ENCODE measurements around the gene GPR141.

GPR141 gene

GRCh38 chr7:37666026-37666799, 17.4 kb upstream of the GPR141 start:
- DNase-seq (ENCODE audit: low spot score in 2 of 2) = no peak
- H3K36me3 Mint-ChIP-seq (ENCODE audit: insufficient read depth) = peaks cover 1% of the 10 kb centered on the region
- no peak for ATAC-seq (replicated peaks; ENCODE audit: extremely low read depth, poor library complexity, severe bottlenecking)
- H3K4me3 Mint-ChIP-seq = no peak overlapping the region
- peaks cover 6% of the 10 kb centered on the region for H3K4me1 Mint-ChIP-seq
- peaks cover 12% of the 10 kb centered on the region for H3K27me3 Mint-ChIP-seq
- H3K9me3 Mint-ChIP-seq = no peaks in the 10 kb centered on the region
- H3K27ac Mint-ChIP-seq (ENCODE audit: low read depth) = no peak overlapping the region

DNA sequence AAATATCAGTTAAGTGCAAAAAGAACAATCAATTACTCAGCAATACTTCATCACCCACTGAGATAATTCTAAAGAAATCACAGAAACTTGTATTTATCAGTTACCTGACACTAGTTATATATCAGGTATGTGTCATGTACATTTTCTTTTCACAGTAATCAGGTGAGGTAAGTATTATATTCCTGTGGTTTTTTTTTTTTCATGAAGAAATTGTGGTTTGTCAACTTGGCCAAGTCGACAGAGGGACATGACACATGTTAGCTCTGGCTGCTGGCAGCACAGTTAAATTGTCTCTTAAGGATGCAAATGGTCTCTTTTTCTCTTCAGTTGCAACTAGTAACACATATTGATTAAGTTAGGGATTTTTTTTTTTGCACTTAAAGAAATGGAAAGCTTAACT, 13.7 kb upstream of the GPR141 start:
- H3K4me1 Mint-ChIP-seq = peaks cover 5% of the 10 kb centered on the region
- no peaks in the 10 kb centered on the region for H3K9me3 Mint-ChIP-seq
- H3K36me3 Mint-ChIP-seq (ENCODE audit: insufficient read depth) = no peaks in the 10 kb centered on the region
- ATAC-seq (replicated peaks; ENCODE audit: extremely low read depth, poor library complexity, severe bottlenecking) (peak; percentile 32), DNase-seq (ENCODE audit: low spot score in 2 of 2) (no peak)
- H3K27me3 Mint-ChIP-seq = peaks cover 7% of the 10 kb centered on the region
- H3K4me3 Mint-ChIP-seq = no peak overlapping the region
- H3K27ac Mint-ChIP-seq (ENCODE audit: low read depth) = no peak overlapping the region

DNA sequence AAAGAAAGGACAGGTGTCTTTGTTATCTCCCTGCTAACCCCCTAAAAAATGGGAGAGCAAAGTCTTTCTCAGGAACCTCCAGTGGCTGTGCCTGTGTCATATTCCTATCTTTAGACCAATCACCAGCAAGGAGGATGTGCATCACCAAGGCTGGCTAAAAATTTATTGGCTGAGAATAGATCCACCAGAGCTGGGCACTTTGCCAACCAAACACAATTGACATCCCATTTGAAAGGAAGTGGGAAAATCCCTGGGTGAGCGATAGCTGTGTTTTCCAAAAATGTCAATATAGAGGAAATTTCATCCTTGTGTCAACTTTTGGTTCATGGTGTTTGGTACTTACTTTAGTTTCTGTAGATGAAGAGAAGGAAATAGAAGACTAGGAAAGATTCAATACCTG, 13.1 kb upstream of the GPR141 start:
- peaks cover 1% of the 10 kb centered on the region for H3K27me3 Mint-ChIP-seq
- H3K4me3 Mint-ChIP-seq = no peak overlapping the region

DNA sequence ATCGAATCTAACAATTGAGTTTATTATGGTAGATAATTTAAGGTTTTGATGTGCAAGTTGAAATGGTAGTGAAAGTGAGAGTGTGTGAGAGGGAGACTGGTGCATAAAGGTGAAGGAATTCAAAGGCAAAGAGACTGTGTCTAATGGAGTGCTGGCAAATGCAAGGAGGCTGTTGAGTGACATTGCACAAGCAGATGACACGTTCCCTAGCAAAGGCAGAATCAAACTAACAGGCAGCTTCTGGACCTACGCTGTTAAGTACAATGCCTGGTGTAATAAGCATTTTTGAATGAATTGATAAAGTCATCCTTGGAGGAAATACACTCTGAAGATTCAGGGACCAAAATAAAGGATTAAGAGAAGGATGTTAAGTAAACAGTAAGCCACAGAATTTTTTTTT, 11.7 kb upstream of the GPR141 start:
- Mint-ChIP-seq H3K4me3 (no peak overlapping the region), H3K9me3 (no peaks in the 10 kb centered on the region), H3K36me3 (ENCODE audit: insufficient read depth) (no peaks in the 10 kb centered on the region), H3K4me1 (peaks cover 8% of the 10 kb centered on the region), H3K27me3 (peaks cover 4% of the 10 kb centered on the region), H3K27ac (ENCODE audit: low read depth) (no peak overlapping the region)
- ATAC-seq (replicated peaks; ENCODE audit: extremely low read depth, poor library complexity, severe bottlenecking) = no peak
- no peak for DNase-seq (ENCODE audit: low spot score in 2 of 2)

More for the DNA sequence above, 13.1 kb upstream of the GPR141 start:
- H3K9me3 Mint-ChIP-seq = no peaks in the 10 kb centered on the region
- H3K36me3 Mint-ChIP-seq (ENCODE audit: insufficient read depth) = no peaks in the 10 kb centered on the region
- H3K4me1 Mint-ChIP-seq = peaks cover 8% of the 10 kb centered on the region
- DNase-seq (ENCODE audit: low spot score in 2 of 2) (no peak), ATAC-seq (replicated peaks; ENCODE audit: extremely low read depth, poor library complexity, severe bottlenecking) (no peak)
- H3K27ac Mint-ChIP-seq (ENCODE audit: low read depth) = no peak overlapping the region

- Mint-ChIP-seq H3K27ac (ENCODE audit: low read depth) (no peak overlapping the region), H3K27me3 (peaks cover 10% of the 10 kb centered on the region), H3K4me3 (no peak overlapping the region), H3K9me3 (no peaks in the 10 kb centered on the region), H3K4me1 (peaks cover 8% of the 10 kb centered on the region), H3K36me3 (ENCODE audit: insufficient read depth) (no peaks in the 10 kb centered on the region)
- no peak for ATAC-seq (replicated peaks; ENCODE audit: extremely low read depth, poor library complexity, severe bottlenecking)
- DNase-seq (ENCODE audit: low spot score in 2 of 2) = no peak
Observed at GRCh38 chr7:37672926-37673325, 10.6 kb upstream of the GPR141 start.

GRCh38 chr7:37673523-37673922, 10.0 kb upstream of the GPR141 start:
- Mint-ChIP-seq H3K9me3 (no peaks in the 10 kb centered on the region), H3K27me3 (peaks cover 10% of the 10 kb centered on the region), H3K27ac (ENCODE audit: low read depth) (no peak overlapping the region), H3K4me1 (peaks cover 8% of the 10 kb centered on the region), H3K4me3 (no peak overlapping the region), H3K36me3 (ENCODE audit: insufficient read depth) (no peaks in the 10 kb centered on the region)
- DNase-seq (ENCODE audit: low spot score in 2 of 2) = no peak
- no peak for ATAC-seq (replicated peaks; ENCODE audit: extremely low read depth, poor library complexity, severe bottlenecking)

DNA sequence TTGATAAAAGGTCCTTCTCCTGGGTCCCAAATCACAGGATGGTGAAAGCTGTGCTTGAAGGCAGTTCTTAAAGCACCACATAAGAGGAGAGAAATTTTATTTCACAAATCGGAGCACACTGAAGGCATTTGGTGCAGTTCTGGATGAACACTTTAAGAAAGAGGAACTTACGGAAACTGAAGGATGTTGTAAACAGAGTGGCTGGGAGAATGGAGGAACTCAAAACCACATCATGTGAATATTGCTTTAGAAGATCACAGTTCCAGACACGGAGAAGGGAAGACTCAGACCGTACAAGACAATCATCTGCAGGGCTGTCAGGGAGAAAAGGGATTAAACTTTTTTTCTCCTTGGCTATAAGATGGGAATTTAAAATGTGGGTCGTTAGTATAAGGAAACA, 9.0 kb upstream of the GPR141 start:
- Mint-ChIP-seq H3K36me3 (ENCODE audit: insufficient read depth) (no peaks in the 10 kb centered on the region), H3K4me1 (peaks cover 8% of the 10 kb centered on the region), H3K9me3 (no peaks in the 10 kb centered on the region), H3K27me3 (peaks cover 15% of the 10 kb centered on the region), H3K27ac (ENCODE audit: low read depth) (no peak overlapping the region), H3K4me3 (no peak overlapping the region)
- no peak for DNase-seq (ENCODE audit: low spot score in 2 of 2)
- no peak for ATAC-seq (replicated peaks; ENCODE audit: extremely low read depth, poor library complexity, severe bottlenecking)

GRCh38 chr7:37675749-37676148, 7.8 kb upstream of the GPR141 start:
- Mint-ChIP-seq H3K27me3 (peaks cover 27% of the 10 kb centered on the region), H3K9me3 (no peaks in the 10 kb centered on the region), H3K4me1 (peaks cover 8% of the 10 kb centered on the region), H3K27ac (ENCODE audit: low read depth) (no peak overlapping the region), H3K36me3 (ENCODE audit: insufficient read depth) (no peaks in the 10 kb centered on the region), H3K4me3 (no peak overlapping the region)
- DNase-seq (ENCODE audit: low spot score in 2 of 2) (no peak), ATAC-seq (replicated peaks; ENCODE audit: extremely low read depth, poor library complexity, severe bottlenecking) (no peak)

GRCh38 chr7:37684927-37685326, 1.4 kb downstream of the GPR141 start:
- H3K4me1 Mint-ChIP-seq = peaks cover 15% of the 10 kb centered on the region
- H3K27me3 Mint-ChIP-seq = peaks cover 19% of the 10 kb centered on the region
- no peaks in the 10 kb centered on the region for H3K9me3 Mint-ChIP-seq
- no peak for DNase-seq (ENCODE audit: low spot score in 2 of 2)
- ATAC-seq (replicated peaks; ENCODE audit: extremely low read depth, poor library complexity, severe bottlenecking) = no peak
- peak overlapping the region; percentile 9 for H3K27ac Mint-ChIP-seq (ENCODE audit: low read depth)
- H3K4me3 Mint-ChIP-seq = peak overlapping the region; percentile 71
- peaks cover 3% of the 10 kb centered on the region for H3K36me3 Mint-ChIP-seq (ENCODE audit: insufficient read depth)

DNA sequence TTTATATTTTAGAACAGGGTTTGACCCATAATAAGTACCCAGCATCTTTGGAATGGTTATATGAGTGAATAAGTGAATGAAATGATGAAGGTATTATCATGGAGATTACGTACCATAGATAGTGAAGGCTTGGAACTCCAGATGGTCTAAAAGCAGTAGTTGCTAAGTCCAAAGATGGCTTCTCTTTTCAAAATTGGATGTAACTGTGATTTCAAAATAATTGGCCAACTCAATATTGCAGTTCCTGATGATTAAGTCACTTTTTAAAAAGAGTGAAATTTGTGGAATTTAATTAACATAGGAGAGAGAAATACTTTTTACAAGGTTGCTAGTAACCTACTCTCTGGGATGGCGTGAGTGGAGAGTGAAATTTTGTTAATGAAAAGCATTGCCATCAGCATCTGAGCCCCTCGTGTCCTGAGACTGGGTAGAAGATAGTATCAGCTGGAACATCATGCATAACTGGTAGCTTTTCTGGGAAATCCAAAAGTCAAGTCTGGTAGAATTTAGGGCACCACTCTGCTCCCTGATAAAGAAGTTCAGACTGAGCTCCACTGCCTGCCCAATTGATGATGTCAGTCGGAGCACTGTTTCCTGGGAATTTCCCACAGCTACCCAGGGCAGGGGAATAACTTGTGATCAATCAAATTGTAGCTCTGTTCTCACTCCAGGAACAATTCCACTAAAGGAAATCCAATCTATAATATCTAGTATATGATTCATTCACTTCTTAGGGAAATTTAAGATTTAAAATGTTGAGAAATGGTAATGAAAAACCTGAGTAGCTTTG, 3.2 kb downstream of the GPR141 start:
- peaks cover 3% of the 10 kb centered on the region for H3K36me3 Mint-ChIP-seq (ENCODE audit: insufficient read depth)
- ATAC-seq (replicated peaks; ENCODE audit: extremely low read depth, poor library complexity, severe bottlenecking) = no peak
- H3K27ac Mint-ChIP-seq (ENCODE audit: low read depth) = no peak overlapping the region
- peak overlapping the region; percentile 38 for H3K4me3 Mint-ChIP-seq
- peaks cover 31% of the 10 kb centered on the region for H3K4me1 Mint-ChIP-seq
- no peak for DNase-seq (ENCODE audit: low spot score in 2 of 2)
- H3K9me3 Mint-ChIP-seq = no peaks in the 10 kb centered on the region
- H3K27me3 Mint-ChIP-seq = peaks cover 1% of the 10 kb centered on the region

DNA sequence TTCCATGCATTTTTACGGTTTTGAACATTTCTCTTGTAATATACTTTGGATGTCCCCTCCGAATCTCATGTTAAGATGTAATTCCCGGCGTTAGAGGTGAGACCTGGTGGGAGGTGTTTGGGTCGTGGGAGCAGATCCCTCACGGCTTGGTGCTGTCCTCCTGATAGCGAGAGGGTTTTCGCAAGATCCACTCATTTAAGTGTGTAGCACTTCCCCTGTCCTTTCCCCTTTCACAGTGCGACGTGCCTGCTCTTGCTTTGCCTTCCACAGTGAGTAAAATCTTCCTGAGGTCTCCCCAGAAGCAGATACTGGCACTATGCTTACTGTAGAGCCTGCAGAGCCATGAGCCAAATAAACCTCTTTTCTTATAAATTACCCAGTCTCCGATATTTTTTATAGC, 6.6 kb downstream of the GPR141 start:
- ATAC-seq (replicated peaks; ENCODE audit: extremely low read depth, poor library complexity, severe bottlenecking) = no peak

DNA sequence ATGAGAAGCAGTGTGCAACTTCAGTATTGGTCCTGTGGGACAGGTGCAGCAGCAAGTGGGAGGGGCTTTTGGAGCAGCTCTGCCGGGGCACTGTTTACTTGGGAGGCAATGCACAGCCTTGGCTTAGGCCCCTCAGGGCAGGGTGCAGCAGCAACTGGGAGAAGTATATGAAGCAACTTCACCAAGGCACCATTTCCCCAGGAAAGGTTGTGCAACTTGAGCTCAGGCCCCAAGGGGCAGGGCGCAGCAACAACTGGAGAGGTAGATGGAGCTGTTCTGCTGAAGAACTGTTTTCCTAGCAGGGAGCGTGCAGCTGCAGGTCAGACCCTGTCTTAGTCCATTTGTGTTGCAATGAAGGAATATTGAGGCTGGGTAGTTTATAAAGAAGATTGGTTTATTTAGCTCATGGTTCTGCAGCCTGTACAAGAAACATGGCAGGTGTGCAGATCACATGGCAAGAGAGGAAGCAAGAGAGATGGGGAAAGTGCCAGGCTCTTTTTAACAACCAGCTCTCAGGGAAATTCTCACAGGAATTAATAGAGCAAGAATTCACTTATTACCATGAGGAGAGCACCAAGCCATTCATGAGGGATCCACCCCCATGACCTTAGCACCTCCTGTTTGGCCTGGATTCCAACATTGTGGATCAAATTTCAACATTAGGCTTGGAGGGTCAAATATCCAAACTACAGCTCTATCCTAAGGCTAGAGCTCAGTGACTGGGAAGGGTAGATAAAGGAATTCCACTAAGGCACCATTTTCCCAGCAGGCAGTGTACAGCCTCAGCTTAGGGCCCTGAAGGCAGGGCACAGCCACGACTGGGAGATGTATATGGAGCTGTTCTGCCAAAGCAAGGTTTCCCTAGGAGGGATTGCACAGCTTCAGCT, 10.9 kb downstream of the GPR141 start:
- H3K4me3 Mint-ChIP-seq = no peak overlapping the region
- peaks cover 1% of the 10 kb centered on the region for H3K36me3 Mint-ChIP-seq (ENCODE audit: insufficient read depth)
- peaks cover 39% of the 10 kb centered on the region for H3K4me1 Mint-ChIP-seq
- no peak overlapping the region for H3K27ac Mint-ChIP-seq (ENCODE audit: low read depth)
- DNase-seq (ENCODE audit: low spot score in 2 of 2) = no peak
- no peak for ATAC-seq (replicated peaks; ENCODE audit: extremely low read depth, poor library complexity, severe bottlenecking)
- peaks cover 25% of the 10 kb centered on the region for H3K27me3 Mint-ChIP-seq
- peaks cover 5% of the 10 kb centered on the region for H3K9me3 Mint-ChIP-seq

More for the DNA sequence above, 6.6 kb downstream of the GPR141 start:
- Mint-ChIP-seq H3K27ac (ENCODE audit: low read depth) (peak overlapping the region; percentile 92), H3K9me3 (peaks cover 5% of the 10 kb centered on the region), H3K4me3 (peak overlapping the region; percentile 65), H3K36me3 (ENCODE audit: insufficient read depth) (peaks cover 3% of the 10 kb centered on the region), H3K27me3 (peaks cover 9% of the 10 kb centered on the region), H3K4me1 (peaks cover 39% of the 10 kb centered on the region)
- no peak for DNase-seq (ENCODE audit: low spot score in 2 of 2)
